Measurements from ENCODE around the gene CFAP92. TPM values are rescaled to one million over a fixed set of nuclear protein-coding genes. Genes with fewer than 3 reads are reported as not detected.

Gene CFAP92
- total RNA-seq, 1 donor from 2014 or later = not detected

DNA sequence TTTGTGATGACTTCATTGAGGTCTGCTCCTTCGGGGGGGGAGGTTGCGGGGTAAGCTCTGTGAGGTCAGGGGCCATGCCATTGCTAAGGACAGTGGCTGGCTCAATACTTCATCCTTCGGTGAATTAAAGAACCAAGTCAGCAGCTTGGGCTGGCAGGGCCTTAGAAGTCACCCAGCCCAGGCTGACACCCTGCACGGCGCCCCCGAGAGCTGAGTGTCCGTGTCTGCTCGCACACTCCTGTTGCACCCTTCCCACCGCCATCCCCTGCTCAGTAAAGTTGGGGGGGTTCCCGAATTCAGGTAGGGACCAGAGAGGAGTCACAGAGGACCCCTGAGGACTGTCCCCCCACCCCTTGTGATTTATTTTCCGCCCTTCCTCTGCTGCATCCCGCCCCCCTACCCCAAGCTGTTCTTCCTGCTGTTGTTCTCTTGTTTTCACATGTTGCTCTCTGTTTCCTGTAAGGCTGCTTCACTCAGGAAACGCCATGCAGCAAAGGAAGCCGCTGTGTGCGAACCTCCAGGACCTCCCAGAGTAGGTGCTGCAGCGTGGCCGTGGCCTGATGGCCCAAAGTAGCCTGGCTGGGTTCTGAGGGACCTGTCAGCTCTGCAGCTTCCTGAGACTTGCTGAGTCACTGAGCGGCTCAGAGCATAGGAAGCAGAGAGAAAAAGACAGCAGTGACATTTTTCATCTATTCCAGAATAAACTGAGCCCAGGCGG lies 21.7 kb upstream of the CFAP92 start:
- H3K4me3 ChIP-seq (ENCODE audit: low read depth, low read length) = no peak overlapping the region
- DNase-seq (ENCODE audit: low read depth) = no peak
- TF ChIP-seq, protein P1, sequence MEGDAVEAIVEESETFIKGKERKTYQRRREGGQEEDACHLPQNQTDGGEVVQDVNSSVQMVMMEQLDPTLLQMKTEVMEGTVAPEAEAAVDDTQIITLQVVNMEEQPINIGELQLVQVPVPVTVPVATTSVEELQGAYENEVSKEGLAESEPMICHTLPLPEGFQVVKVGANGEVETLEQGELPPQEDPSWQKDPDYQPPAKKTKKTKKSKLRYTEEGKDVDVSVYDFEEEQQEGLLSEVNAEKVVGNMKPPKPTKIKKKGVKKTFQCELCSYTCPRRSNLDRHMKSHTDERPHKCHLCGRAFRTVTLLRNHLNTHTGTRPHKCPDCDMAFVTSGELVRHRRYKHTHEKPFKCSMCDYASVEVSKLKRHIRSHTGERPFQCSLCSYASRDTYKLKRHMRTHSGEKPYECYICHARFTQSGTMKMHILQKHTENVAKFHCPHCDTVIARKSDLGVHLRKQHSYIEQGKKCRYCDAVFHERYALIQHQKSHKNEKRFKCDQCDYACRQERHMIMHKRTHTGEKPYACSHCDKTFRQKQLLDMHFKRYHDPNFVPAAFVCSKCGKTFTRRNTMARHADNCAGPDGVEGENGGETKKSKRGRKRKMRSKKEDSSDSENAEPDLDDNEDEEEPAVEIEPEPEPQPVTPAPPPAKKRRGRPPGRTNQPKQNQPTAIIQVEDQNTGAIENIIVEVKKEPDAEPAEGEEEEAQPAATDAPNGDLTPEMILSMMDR (conservative IDR thresholded peaks at IDR 0.05; ENCODE audit: low read depth, low read length) = no peak

GRCh38 chr3:129014793-129015345 lies 21.0 kb upstream of the CFAP92 start:
- no peak overlapping the region for H3K4me3 ChIP-seq (ENCODE audit: low read depth, low read length)
- no peak for DNase-seq (ENCODE audit: low read depth)
- TF ChIP-seq, protein P1 (conservative IDR thresholded peaks at IDR 0.05; ENCODE audit: low read depth, low read length) = no peak

- DNase-seq (ENCODE audit: low read depth) = no peak
- TF ChIP-seq, protein P1 (conservative IDR thresholded peaks at IDR 0.05; ENCODE audit: low read depth, low read length) = no peak
- no peak overlapping the region for H3K4me3 ChIP-seq (ENCODE audit: low read depth, low read length)
Observed at GRCh38 chr3:129014148-129014547, 20.3 kb upstream of the CFAP92 start.

GRCh38 chr3:129013491-129013891 lies 19.6 kb upstream of the CFAP92 start:
- no peak overlapping the region for H3K4me3 ChIP-seq (ENCODE audit: low read depth, low read length)
- TF ChIP-seq, protein P1 (conservative IDR thresholded peaks at IDR 0.05; ENCODE audit: low read depth, low read length) = no peak
- no peak for DNase-seq (ENCODE audit: low read depth)

- no peak overlapping the region for H3K4me3 ChIP-seq (ENCODE audit: low read depth, low read length)
- TF ChIP-seq, protein P1 (conservative IDR thresholded peaks at IDR 0.05; ENCODE audit: low read depth, low read length) = no peak
- no peak for DNase-seq (ENCODE audit: low read depth)
Observed at GRCh38 chr3:129010310-129010956, 16.6 kb upstream of the CFAP92 start.

- no peak overlapping the region for H3K4me3 ChIP-seq (ENCODE audit: low read depth, low read length)
- TF ChIP-seq, protein P1 (conservative IDR thresholded peaks at IDR 0.05; ENCODE audit: low read depth, low read length) = no peak
- no peak for DNase-seq (ENCODE audit: low read depth)
Observed at GRCh38 chr3:129009266-129009665, 15.4 kb upstream of the CFAP92 start.

Measured in epithelial cell of proximal tubule (primary cell).